HG02763 (cell line): Measurements from ENCODE around the gene OR2C1.

Experiments used
- ATAC-seq: cut with Tn5 transposase; IDR thresholded peaks from one replicate; pipeline ENCODE4 v1.9.1; 2021; ENCODE audit warnings: mild to moderate bottlenecking, moderate library complexity; ENCODE audit not compliant: unreplicated experiment

OR2C1 gene

DNA sequence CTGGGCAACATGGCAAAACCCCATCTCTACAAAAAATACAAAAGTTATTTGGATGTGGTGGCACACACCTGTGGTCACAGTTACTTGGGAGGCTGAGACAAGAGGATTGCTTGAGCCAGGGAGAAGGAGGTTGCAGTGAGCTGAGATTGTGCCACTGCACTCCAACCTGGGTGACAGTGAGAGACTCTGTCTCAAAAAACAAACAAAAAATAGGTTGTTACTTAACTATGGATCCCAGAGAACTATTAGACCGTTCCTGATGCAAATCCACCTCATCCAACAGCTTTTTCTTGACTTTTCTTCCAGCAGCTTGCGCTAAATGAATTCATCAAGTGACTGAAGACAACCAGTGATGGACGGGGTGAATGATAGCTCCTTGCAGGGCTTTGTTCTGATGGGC is at the start of gene OR2C1:
OR2C1 (plus strand) TSS at position 301 of the 400 bp plus-strand sequence; CDS start at position 353, 52 bp downstream.
- no peak for ATAC-seq

DNA sequence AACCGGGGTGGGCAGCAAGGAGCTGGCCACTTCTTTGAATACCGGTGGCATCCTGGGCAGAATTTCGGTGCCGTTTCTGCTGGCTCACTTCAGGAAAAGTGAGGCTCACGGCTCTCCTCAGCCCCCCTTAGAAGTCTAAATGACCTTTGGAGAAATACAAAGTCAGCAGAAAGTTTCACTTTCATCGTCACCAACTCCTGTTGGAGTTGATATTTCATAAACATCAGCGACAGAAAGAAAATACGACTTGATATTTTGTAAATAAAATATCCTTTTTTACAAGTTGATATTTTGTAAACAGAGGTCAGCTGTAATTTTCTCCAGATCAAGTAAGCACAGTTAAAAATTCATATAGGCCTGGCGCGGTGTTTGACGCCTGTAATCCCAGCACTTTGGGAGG is 49.6 kb upstream of the OR2C1 start:
- no peak for ATAC-seq

DNA sequence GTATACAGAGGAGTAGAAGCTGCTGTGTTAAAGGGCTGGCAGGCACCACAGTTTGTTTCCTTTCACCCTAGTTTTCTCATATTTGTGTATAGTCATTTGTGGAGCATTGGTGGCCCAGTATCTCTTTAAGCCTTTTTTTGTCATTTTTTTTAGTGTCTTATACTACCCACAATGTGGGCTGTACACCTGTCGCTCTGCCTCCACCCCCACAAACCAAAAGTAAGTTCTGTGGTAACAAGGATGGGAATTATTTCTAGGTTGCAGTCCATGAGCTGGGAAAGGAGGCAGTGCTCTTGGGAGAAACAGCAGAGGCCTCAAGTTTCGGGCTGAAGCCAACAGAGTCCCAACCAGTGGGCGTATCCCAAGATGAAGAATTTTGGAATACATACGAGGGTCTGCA is 44.2 kb upstream of the OR2C1 start:
- ATAC-seq: no peak

DNA sequence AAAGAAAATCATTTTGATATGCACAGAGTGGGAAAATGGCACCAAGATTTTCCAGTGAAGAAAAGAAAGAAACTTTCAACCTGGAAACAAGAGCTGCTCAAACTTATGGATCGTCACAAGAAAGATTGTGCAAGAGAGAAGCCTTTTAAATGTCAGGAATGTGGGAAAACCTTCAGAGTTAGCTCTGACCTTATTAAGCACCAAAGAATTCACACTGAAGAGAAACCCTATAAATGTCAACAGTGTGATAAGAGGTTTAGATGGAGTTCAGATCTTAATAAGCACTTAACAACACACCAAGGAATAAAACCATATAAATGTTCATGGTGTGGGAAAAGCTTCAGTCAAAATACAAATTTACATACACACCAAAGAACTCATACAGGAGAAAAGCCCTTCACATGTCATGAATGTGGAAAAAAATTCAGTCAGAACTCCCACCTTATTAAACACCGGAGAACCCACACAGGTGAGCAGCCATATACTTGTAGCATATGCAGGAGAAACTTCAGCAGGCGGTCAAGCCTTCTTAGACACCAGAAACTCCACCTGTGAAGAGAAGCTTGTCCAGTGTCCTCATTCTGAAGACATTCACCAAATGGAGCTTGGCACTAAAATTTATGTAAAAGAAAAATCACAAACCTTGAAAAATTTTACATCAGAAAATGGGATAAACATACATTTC is 38.2 kb upstream of the OR2C1 start:
- no peak for ATAC-seq

DNA sequence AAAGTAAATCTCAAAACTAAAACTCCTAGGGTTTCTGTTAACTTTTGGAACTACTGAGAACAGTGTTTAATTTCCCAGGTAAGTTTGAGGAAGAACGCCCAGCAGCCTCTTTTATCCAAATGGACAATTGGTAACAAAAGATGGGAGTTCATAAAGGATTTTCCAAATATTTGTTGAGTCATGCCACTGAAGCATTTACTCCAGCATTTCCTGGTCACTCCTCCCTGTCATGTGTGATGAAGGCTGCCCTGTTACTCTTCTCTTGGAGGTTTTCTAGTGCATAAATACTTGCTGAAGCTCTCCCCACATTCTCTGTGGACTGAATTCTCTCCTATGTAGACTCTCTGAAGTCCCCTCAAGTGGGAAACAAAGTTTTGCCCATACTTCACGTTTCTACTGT is 33.9 kb upstream of the OR2C1 start:
- no peak for ATAC-seq

DNA sequence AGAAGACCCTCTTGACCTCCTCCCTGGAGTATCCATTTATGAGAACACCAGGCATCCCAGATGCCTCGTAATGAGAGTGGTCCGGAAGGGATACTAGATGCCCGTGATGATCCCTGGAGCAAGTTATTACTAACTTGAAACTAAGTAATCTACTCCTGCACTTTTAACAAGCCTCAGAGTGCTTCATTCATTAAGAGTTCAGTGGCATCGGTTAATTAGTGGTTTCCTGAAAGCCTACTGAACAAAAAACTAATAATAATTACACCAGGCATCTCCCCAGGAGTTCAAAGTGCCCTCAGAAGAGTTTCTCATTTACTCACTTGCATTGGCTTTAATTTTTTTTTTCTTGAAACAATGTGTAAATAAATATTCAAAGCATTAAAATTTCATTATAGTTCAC is 28.2 kb upstream of the OR2C1 start:
- no peak for ATAC-seq

DNA sequence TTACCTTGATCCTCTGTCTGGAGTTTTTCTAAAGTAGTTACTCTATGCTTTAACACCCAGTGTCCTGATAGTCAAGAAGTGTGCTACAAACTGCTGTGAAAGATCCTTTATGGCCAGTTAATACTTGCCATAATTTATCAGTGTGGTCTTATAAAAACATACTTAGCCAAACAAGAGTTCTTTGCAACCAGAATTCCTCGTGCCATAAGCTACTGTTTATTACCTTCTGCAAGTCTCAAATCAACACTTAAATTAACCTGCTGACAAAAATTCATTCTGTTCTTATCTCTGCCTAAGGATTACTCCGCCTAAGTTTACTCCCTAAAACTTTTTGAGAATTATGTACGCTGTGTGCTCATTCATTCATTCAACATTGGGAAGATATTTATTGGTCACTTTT is 27.6 kb upstream of the OR2C1 start:
- ATAC-seq: no peak

DNA sequence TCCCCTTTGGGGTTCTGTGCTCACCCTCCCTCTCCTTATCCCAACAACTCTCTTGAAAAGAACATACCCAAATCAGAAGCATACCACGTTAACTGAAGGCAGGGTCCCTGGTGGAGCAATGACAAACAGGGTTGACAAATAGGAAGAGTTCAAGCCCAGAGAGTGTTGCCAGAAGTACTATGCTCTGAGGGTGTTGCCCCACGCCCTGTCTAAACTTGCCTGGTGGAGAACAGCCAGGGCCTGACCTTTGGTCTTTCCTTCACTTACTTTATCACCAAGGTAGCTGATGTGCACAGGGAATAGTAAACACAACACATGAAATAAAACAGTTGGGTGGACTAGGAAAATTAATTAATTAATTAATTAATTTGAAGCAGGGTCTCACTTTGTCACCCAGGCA is 27.0 kb upstream of the OR2C1 start:
- ATAC-seq: no peak

DNA sequence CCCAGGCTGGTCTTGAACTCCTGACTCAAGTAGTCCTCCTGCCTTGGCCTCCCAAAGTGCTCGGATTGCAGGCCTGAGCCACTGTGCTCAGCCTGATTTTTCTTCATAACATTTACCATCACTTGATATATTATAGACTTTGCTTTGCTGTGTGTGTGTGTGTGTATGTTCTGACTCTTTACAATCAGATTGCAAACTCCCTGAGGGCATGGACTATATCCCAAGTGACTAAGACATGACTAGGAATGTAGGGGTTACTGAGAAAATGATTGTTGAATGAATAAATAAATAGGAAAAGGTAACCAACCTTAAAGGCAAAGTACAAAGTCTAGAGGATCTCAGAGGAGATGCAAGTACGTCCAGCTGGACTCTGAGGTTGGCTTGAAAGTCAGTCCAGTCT is 9.6 kb upstream of the OR2C1 start:
- ATAC-seq: no peak

DNA sequence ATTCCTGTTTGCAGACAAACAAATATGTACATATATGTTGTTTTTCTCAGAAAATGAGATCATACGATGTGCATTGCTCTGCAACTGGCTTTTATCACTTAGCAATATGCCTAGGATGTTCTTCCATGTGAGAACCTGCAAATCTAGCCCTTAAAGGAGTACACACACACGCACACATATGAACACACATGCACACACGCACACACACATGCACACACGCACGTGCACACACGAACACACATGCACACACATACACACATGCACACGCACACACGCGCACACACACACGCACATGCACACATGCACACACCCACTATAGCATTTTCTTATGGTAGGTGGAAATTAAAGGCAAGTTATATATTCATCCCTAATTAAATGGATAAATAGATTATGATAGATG is 8.1 kb upstream of the OR2C1 start:
- no peak for ATAC-seq

DNA sequence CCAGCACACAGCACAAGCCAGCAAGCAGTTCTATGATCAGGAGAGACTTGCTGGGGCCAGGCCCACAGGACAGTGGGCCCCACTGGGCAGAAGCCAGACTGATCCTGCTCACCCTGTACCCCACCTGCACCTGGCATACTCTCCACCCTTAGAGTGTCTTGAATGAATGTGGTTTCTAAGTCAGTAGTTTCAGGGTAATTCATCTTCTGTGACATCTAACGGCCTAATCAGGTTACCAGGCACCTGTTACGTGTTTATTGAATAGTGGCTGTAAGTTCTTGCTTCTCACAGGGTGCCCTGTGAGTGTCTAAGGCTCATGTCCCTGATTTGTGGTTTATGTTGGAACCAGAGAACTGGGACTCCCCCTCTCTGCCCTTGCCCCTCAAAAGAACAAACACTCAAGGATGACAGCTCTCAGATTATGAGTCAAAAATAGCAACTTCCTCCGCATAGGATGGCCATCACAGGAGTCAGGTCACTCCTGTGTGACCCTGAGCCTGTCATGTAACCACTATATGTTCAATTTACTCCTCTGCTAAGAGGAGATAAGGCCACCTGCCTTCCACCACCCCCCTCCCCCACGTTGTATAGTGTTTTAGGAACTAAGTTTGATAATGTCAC is 7.0 kb upstream of the OR2C1 start:
- ATAC-seq: no peak

DNA sequence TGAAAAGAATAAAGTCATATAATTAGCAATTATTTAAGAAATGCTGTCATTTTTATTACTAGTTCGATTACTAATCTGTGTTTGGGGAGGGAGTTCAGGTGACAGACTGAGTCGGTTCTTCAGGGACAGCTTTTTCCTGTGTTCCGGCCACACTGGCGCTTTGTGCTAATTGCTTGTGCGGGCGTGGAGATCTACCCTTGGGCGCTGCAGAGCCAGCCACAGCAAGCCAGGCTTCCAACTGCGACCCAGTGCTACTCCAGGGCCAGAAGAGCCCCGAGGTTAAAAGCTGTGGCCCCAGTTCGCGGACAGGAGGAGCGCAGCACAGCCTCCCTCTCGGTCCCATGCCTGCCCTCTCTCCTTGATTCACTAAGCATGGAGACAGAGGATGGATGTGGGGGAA is 6.5 kb upstream of the OR2C1 start:
- ATAC-seq: no peak

DNA sequence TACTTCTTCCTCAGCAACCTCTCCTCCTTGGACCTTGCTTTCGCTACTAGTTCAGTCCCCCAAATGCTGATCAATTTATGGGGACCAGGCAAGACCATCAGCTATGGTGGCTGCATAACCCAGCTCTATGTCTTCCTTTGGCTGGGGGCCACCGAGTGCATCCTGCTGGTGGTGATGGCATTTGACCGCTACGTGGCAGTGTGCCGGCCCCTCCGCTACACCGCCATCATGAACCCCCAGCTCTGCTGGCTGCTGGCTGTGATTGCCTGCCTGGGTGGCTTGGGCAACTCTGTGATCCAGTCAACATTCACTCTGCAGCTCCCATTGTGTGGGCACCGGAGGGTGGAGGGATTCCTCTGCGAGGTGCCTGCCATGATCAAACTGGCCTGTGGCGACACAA is 429 bp downstream of the OR2C1 start:
- ATAC-seq: no peak

DNA sequence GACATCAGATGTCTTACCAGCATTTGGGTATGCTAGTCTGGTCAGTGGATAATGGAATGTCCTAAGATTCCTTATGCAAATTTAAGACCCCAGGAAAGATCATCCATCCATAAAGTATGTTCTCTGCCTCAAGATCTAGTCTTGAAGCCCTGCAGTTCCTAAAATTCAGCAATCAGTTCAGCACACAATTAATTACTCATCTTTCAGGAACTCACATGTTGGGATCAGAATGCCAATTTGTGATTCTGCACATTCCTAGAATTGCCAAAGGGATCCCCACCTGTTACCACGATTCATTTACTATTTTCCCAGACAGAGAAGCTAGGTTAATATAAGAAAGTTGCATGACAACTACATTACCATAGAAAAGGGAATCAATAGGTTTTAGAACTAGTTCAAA is 3.2 kb downstream of the OR2C1 start:
- no peak for ATAC-seq

DNA sequence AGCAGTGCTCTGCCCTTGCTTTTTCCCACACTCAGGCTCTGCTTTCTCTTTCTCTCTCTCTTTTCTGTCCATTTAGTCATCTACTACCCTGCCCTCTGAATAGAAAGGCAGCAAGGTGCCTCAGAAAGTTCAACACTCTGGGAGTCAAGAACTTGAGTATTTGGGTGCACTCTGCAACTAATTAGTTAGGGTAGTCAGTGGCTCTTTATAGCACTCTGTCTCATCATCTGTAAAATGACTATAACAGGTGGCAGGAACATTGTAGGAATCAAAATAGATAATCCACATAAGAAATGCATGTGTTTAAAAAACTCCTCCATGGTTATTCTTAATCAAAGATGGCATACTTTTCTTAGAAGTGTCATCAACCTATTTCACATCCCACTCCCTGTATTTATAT is 7.2 kb downstream of the OR2C1 start:
- no peak for ATAC-seq

DNA sequence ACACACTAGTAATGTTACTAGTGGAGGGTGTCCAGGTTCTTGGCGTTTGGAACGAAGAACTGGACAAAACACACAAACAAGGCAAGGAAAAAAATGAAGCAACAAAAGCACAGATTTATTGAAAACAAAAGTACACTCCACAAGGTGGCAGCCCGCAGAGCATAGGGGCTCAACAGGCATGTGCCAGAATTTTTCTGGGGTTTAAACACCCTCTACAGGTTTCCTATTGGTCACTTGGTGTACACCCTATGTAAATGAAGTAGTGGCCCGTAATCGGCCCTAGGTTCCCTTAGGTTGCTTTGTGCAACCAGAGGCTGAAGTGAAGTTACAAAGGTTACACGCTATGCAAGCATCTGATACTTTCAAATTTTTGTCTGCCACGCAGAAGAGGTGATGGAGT is 8.1 kb downstream of the OR2C1 start:
- ATAC-seq: no peak

DNA sequence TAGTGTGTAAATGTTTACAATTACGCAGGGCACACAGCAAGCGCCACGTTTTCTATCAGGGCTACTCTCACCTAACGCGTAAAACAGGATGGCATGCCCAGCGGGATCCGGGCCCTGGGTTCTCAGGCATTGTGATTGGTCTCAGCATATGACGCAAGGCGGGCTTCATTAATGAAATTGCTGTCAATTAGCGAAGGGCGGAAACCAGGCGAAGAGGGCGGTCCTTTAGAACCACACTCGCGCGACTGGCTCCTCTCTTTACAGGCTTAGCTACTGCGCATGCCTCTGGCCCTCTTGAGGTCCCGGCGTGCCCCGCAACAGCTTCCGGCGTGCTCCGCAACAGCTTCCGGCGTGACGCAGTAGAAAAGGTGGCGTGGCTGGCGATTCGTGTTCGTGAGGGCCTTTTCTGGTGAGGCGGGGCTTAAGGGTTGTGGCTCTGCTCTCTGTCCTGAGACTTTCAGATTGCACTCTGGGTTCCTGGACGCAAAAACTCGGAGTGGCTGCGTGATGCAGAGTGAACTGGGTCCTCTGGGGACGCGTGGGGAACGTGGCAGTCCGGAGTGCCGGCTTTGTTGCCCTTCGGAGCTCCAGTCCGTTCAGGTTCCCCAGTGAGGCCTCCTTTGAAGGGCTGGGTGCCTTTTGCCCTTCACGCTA is 9.2 kb downstream of the OR2C1 start:
- no peak for ATAC-seq

DNA sequence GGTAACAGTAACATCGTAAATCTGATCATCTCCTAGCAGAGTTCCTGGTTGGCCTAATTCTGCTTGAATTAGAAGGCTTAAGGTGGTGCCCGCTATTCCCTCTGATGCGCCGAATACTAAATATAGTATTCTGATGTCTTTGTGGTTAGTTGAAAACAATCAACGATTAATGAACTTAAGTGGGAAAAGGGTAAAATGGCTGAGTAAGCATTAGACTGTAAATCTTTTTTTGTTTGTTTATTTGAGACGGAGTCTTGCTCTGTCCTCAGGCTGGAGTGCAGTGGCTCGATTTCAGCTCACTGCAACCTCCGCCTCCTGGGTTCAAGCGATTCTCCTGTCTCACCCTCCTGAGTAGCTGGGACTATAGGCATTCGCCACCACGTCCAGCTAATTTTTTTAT is 13.4 kb downstream of the OR2C1 start:
- ATAC-seq: no peak

DNA sequence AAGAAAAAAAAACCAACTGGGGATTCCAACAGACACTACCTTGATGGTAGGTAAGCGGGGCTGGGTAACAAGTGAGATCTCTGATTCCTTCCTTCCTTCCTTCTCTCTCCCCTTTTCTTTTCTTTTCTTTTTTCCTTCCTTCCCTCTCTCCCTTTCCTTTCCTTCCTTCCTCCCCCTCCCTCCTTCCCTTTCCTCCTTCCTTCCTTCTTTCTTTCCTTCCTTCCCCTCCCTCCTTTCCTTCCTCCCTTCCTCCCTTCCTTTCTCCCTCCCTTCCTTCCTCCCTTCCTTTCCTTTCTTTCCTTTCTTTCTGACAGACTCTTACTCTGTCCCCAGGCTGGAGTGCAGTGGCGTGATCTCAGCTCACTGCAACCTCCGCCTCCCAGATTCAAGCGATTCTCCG is 20.0 kb downstream of the OR2C1 start:
- ATAC-seq: no peak

DNA sequence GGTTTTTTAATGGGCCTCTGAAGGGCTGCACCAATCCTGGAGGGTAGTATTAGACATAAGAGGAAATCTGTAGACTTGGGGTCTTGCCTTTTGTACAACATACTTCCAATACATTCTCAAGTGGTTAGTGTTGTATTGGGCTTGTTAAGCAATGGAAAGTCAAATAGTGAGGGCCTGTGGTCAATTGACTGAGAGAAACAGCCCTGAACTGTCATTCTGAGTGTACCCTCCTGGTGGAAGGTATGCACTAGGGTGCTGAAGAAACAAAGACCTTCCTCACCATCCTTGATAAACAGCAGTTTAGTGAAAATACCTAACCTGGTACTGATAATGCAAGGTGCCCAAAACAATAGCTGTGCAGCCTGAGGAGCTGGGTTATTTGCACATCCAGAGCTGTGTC is 22.2 kb downstream of the OR2C1 start:
- ATAC-seq: no peak

DNA sequence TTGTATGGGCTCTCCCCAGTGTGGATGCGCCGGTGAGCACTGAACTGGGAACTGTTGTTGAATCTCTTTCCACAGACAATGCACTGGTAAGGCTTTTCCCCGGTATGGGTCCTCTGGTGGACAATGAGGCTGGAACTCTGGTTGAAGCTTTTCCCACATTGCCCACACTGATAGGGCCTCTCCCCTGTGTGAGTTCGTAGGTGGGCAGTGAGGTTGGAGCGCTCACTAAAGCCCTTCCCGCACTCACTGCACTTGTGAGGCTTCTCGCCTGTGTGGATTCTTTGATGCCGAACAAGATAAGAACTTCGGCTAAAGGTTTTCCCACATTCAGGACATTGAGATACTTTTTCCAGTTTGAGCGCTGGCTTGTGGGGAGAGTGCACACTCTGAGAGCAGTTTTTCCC is 27.4 kb downstream of the OR2C1 start:
- ATAC-seq: no peak

DNA sequence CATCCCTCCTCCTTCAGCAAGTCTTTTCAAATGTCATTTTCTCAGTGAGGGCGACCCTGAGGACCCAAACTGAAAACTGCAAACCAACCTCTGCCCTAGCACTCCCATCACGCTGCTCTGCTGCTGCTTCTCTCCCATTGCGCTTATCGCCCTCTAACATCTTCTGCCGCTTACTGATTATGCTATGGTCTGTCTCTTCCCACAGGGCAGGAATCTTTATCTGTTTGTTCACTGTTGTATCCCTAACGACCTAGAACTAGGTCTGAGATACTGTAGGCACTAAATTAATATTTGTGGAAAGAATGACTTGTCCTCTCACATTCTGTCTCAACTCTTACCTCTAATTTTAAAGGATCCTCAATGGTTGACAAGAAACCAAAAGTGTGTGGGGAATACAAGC is 32.6 kb downstream of the OR2C1 start:
- ATAC-seq: no peak
